GM23338 (cell line): ENCODE data around the gene CHD9NB. TPM values are rescaled to one million over a fixed set of nuclear protein-coding genes. Genes with fewer than 3 reads are reported as not detected.

Experiments
- ATAC-seq: fragments of 200-7000 bp; cut with Tn5 transposase; 3 replicates; pipeline ENCODE4 v1.9.1; 2020
- DNase-seq: peaks from one replicate; pipeline ENCODE4 v3.0.0-alpha.2; 2015; ENCODE audit warnings: low spot score
- H2AFZ ChIP-seq: fragments of 200-600 bp; sonication (generic); 2 replicates; pipeline ENCODE4 v1.8.0; 2016; ENCODE audit warnings: antibody characterized with exemption, mild to moderate bottlenecking, moderate library complexity
- H3F3A ChIP-seq: fragments of 200-600 bp; sonication (generic); replicated peaks from 2 replicates; pipeline ENCODE4 v1.8.0; 2017; ENCODE audit warnings: antibody characterized with exemption, mixed run types, low read depth
- H3K27ac ChIP-seq: fragments of 200-600 bp; sonication (generic); 2 replicates; pipeline ENCODE4 v1.6.1; 2016; ENCODE audit warnings: low read depth
- H3K27me3 ChIP-seq: fragments of 200-600 bp; sonication (generic); 2 replicates; pipeline ENCODE4 v1.8.0; 2016; ENCODE audit warnings: mild to moderate bottlenecking, mixed run types, moderate library complexity; ENCODE audit not compliant: insufficient read depth
- H3K36me3 ChIP-seq: fragments of 200-600 bp; sonication (generic); 2 replicates; pipeline ENCODE4 v1.8.0; 2016; ENCODE audit warnings: mild to moderate bottlenecking; ENCODE audit not compliant: insufficient read depth
- H3K4me1 ChIP-seq: fragments of 200-600 bp; sonication (generic); 2 replicates; pipeline ENCODE4 v1.8.0; 2016; ENCODE audit warnings: mild to moderate bottlenecking, moderate library complexity; ENCODE audit not compliant: insufficient read depth
- H3K4me2 ChIP-seq: fragments of 200-600 bp; sonication (generic); 2 replicates; pipeline ENCODE4 v1.7.1; 2017; ENCODE audit warnings: mixed run types
- H3K4me3 ChIP-seq: fragments of 200-600 bp; sonication (generic); 2 replicates; pipeline ENCODE4 v1.6.1; 2016; ENCODE audit warnings: mixed run types
- H3K79me2 ChIP-seq: fragments of 200-600 bp; sonication (generic); replicated peaks from 2 replicates; pipeline ENCODE4 v1.8.0; 2017; ENCODE audit warnings: mild to moderate bottlenecking; ENCODE audit not compliant: insufficient read depth
- H3K9me2 ChIP-seq: fragments of 200-600 bp; sonication (generic); 2 replicates; pipeline ENCODE4 v1.8.0; 2017; ENCODE audit not compliant: insufficient read depth
- H4K20me1 ChIP-seq: fragments of 200-600 bp; sonication (generic); replicated peaks from 2 replicates; pipeline ENCODE4 v1.8.0; 2017; ENCODE audit warnings: mild to moderate bottlenecking; ENCODE audit not compliant: insufficient read depth
- H3K27ac Mint-ChIP-seq: 2 replicates; pipeline ENCODE4 v1.8.0; 2020; ENCODE audit warnings: inconsistent platforms, mild to moderate bottlenecking, moderate library complexity, mixed read lengths
- H3K27me3 Mint-ChIP-seq: 3 replicates; pipeline ENCODE4 v1.8.0; 2022; ENCODE audit warnings: low read depth, mild to moderate bottlenecking, moderate library complexity, mixed read lengths, inconsistent platforms; ENCODE audit not compliant: insufficient read depth, poor library complexity
- H3K36me3 Mint-ChIP-seq: 3 replicates; pipeline ENCODE4 v1.8.0; 2021; ENCODE audit warnings: low read depth, mild to moderate bottlenecking, inconsistent platforms, moderate library complexity, mixed read lengths
- H3K4me1 Mint-ChIP-seq: 3 replicates; pipeline ENCODE4 v1.8.0; 2020; ENCODE audit warnings: mild to moderate bottlenecking, inconsistent platforms, mixed read lengths
- H3K4me3 Mint-ChIP-seq: 3 replicates; pipeline ENCODE4 v1.8.0; 2021; ENCODE audit warnings: moderate library complexity, mild to moderate bottlenecking, inconsistent platforms, mixed read lengths
- H3K9me3 Mint-ChIP-seq: 3 replicates; pipeline ENCODE4 v1.8.0; 2020; ENCODE audit warnings: moderate library complexity, mild to moderate bottlenecking, inconsistent platforms, mixed read lengths
- CTCF ChIP-seq, 2 experiments: fragments of 200-600 bp in 1 of 2; sonication (generic) in 1 of 2; conservative IDR thresholded peaks; 2 replicates each; pipeline versions ENCODE4 v1.5.1 to v1.6.1; 2016 to 2017; ENCODE audit warnings: antibody characterized with exemption in 2 of 2, low read depth in 2 of 2, mild to moderate bottlenecking in 2 of 2, moderate library complexity in 1 of 2
- EZH2 ChIP-seq: fragments of 200-600 bp; sonication (generic); IDR thresholded peaks from one replicate; pipeline ENCODE4 v1.8.0; 2017; ENCODE audit warnings: antibody characterized with exemption, mild to moderate bottlenecking, low read depth; ENCODE audit not compliant: unreplicated experiment
- JUNB ChIP-seq: IDR thresholded peaks from one replicate; pipeline ENCODE4 v1.6.1; 2016; ENCODE audit warnings: antibody characterized with exemption; ENCODE audit not compliant: unreplicated experiment
- NANOG ChIP-seq: IDR thresholded peaks from 2 replicates; pipeline ENCODE4 v1.6.1; 2016; ENCODE audit warnings: antibody characterized with exemption, borderline replicate concordance
- POLR2AphosphoS5 ChIP-seq: IDR thresholded peaks from 2 replicates; pipeline ENCODE4 v1.6.1; 2016; ENCODE audit warnings: antibody characterized with exemption, low read depth
- REST ChIP-seq: IDR thresholded peaks from one replicate; pipeline ENCODE4 v1.6.1; 2018; ENCODE audit warnings: antibody characterized with exemption; ENCODE audit not compliant: unreplicated experiment
- ZNF331 ChIP-seq: fragments of 250-450 bp; sonication (Bioruptor Pico); IDR thresholded peaks from 2 replicates; pipeline ENCODE4 v1.5.0; 2020; ENCODE audit warnings: low read depth, mild to moderate bottlenecking, moderate library complexity
- polyA plus RNA-seq: library from polyadenylated mRNA; unstranded; fragments of >200 nt; fragmentation: Nextera tagmentation; extraction: Ambion mirVana; gene quantifications from 2 replicates; pipeline ENCODE4 v1.2.1, GENCODE V29; 2016
- total RNA-seq: library from RNA; depleted of rRNA; stranded (reverse); fragments of >200 nt; shearing (Covaris generic); gene quantifications from 2 replicates; pipeline ENCODE4 v1.2.3, GENCODE V29; 2014

CHD9NB gene
- total and polyA plus RNA-seq, 2 experiments from 2014 or later: 1.7 to 4.2 TPM

GRCh38 chr16:53098526-53099317 is 46.0 kb upstream of the CHD9NB start:
- peaks cover 33% of the 10 kb centered on the region for H3K4me1 Mint-ChIP-seq
- peaks cover 5% of the 10 kb centered on the region for H3K27me3 Mint-ChIP-seq
- peaks cover 37% of the 10 kb centered on the region for H3K4me1 ChIP-seq
- no peak for TF ChIP-seq CTCF (conservative IDR thresholded peaks at IDR 0.05; ENCODE audit: low read depth in 2 of 2)
- peak; percentile 34; the same call in 1 of the 2 replicates for TF ChIP-seq NANOG
- no peak for TF ChIP-seq REST
- H3K36me3 ChIP-seq: no peaks in the 10 kb centered on the region
- H3K27me3 ChIP-seq: no peaks in the 10 kb centered on the region
- 0 out of 2 replicates have a peak overlapping the region, but pooled peaks have one; percentile 3 for H2AFZ ChIP-seq
- peak overlapping the region; percentile 96 for H3K27ac ChIP-seq
- ATAC-seq (peak; percentile 61), DNase-seq (peak; percentile 55)
- H3K4me3 Mint-ChIP-seq: peak overlapping the region; percentile 63
- H3K27ac Mint-ChIP-seq: peak overlapping the region; percentile 86
- peaks cover 3% of the 10 kb centered on the region; the same call in 1 of the 3 replicates for H3K36me3 Mint-ChIP-seq
- H4K20me1 ChIP-seq: no peaks in the 10 kb centered on the region
- peaks cover 31% of the 10 kb centered on the region for H3K79me2 ChIP-seq
- peaks cover 15% of the 10 kb centered on the region for H3F3A ChIP-seq
- H3K4me2 ChIP-seq: peak overlapping the region; percentile 77
- H3K9me2 ChIP-seq: no peaks in the 10 kb centered on the region
- H3K9me3 Mint-ChIP-seq: no peaks in the 10 kb centered on the region
- H3K4me3 ChIP-seq: peak overlapping the region; percentile 55

GRCh38 chr16:53097190-53097589 is 44.5 kb upstream of the CHD9NB start:
- no peaks in the 10 kb centered on the region for H3K27me3 ChIP-seq
- H4K20me1 ChIP-seq: no peaks in the 10 kb centered on the region
- H2AFZ ChIP-seq: no peak overlapping the region
- H3K4me1 ChIP-seq: peaks cover 51% of the 10 kb centered on the region
- H3K4me3 ChIP-seq: no peak overlapping the region
- peak overlapping the region; percentile 31; the same call in 1 of the 2 replicates for H3K27ac Mint-ChIP-seq
- no peaks in the 10 kb centered on the region for H3K9me2 ChIP-seq
- H3K4me3 Mint-ChIP-seq: no peak overlapping the region
- no peak for ATAC-seq
- H3K36me3 ChIP-seq: no peaks in the 10 kb centered on the region
- H3K27ac ChIP-seq: no peak overlapping the region
- peaks cover 43% of the 10 kb centered on the region for H3K4me1 Mint-ChIP-seq
- peaks cover 5% of the 10 kb centered on the region for H3K27me3 Mint-ChIP-seq
- H3K9me3 Mint-ChIP-seq: no peaks in the 10 kb centered on the region
- H3K79me2 ChIP-seq: peaks cover 23% of the 10 kb centered on the region
- H3F3A ChIP-seq: peaks cover 15% of the 10 kb centered on the region
- no peak for DNase-seq
- H3K36me3 Mint-ChIP-seq: peaks cover 3% of the 10 kb centered on the region; the same call in 1 of the 3 replicates
- H3K4me2 ChIP-seq: no peak overlapping the region
- TF ChIP-seq ZNF331 (CRISPR knock-in tag) (no peak), EZH2 (no peak), REST (no peak), POLR2AphosphoS5 (no peak), JUNB (no peak), NANOG (no peak)
